ENCODE data around the gene ZNF141. TPM values are rescaled to one million over a fixed set of nuclear protein-coding genes. Genes with fewer than 3 reads are reported as not detected.
"Not testable (repeated sequence)": the region's sequence is repeated elsewhere in the genome, so short reads cannot be mapped to it uniquely, and the experiment has no call there.

The ZNF141 gene
- total RNA-seq (10 to 100 TPM in 2 of 9 donors, 1 to 10 TPM in 7; 3.3 to 12.5 (median 8.7) TPM), polyA plus RNA-seq (1 to 10 TPM; 2.6 to 3.0 TPM)
- long read RNA-seq, donor 1, partial matches to known transcripts = 1 of 3 reads
- long read RNA-seq, donor 1, other reads (novel, unspliced or antisense) = 0 of 3 reads
- long read RNA-seq, donor 2, transcript ZNF141-201 (4 exons, 2,970 nt) = major isoform, 8 of 18 reads
- long read RNA-seq, donor 2, partial matches to known transcripts = 1 of 18 reads
- long read RNA-seq, donor 2, other reads (novel, unspliced or antisense) = 6 of 18 reads
- long read RNA-seq, donor 3, partial matches to known transcripts = 0 of 5 reads
- long read RNA-seq, donor 3, other reads (novel, unspliced or antisense) = 2 of 5 reads

- DNase-seq (peak; percentile 95 to 98 (median 98)), ATAC-seq (peak; percentile 96 to 99 (median 96))
- TF ChIP-seq POLR2A (IDR thresholded peaks at IDR 0.05) = peak; percentile 70 to 79
- TF ChIP-seq CTCF (IDR thresholded peaks at IDR 0.05) = no peak
- Histone ChIP-seq H3K4me1 (peaks cover 0 to 30% (median 16%) of the 10 kb centered on the region in 12 donors), H3K4me3 (peak within 1 kb of the TSS; percentile 66 to 99 (median 93)), H3K36me3 (peaks cover 0 to 9% (median 0%) of the 10 kb centered on the region in 9 donors), H3K27ac (peak within 1 kb of the TSS; percentile 93 to 99 (median 95)), H3K27me3 (no peaks in the 10 kb centered on the region), H3K9me3 (peaks cover 0 to 35% (median 0%) of the 10 kb centered on the region in 12 donors)
- 0 to 1% (median 0%) methylated on average over 48 to 59 of the region's 59 CpGs for WGBS, 4 donors
- intact Hi-C loops (cut with DNase I) = loop anchor here in 5 of 10 donors (1.0 to 10.0 kb wide), 5 partner anchors 93 to 162 kb away; partner anchors contain the start of genes PIGG (in 2 of the 5) and ZNF721 (in 2 of the 5)
Measured at GRCh38 chr4:337143-337931, at the start of gene ZNF141. Gene ZNF141, plus strand, starts transcription at chr4:337814. Its CDS starts 170 bp downstream, at chr4:337984.

- intact Hi-C loops (cut with DNase I) = no loop called here
- DNase-seq (no peak), ATAC-seq (no peak)
- WGBS, 4 donors = 93 to 98% (median 97%) methylated on average over 2 of the region's 2 CpGs
- no peak overlapping the region for H3K27ac ChIP-seq
- peaks cover 0 to 89% (median 26%) of the 10 kb centered on the region in 12 donors for H3K9me3 ChIP-seq
- H3K4me3 ChIP-seq = no peak overlapping the region
- no peaks in the 10 kb centered on the region for H3K4me1 ChIP-seq
- H3K36me3 ChIP-seq = no peaks in the 10 kb centered on the region
- no peaks in the 10 kb centered on the region for H3K27me3 ChIP-seq
- TF ChIP-seq POLR2A (IDR thresholded peaks at IDR 0.05) = no peak
- no peak for TF ChIP-seq CTCF (IDR thresholded peaks at IDR 0.05)
Measured at GRCh38 chr4:288891-289290, 48.7 kb upstream of the ZNF141 start.

- WGBS, 4 donors = 94 to 97% (median 96%) methylated on average over 3 of the region's 3 CpGs
- Histone ChIP-seq H3K27ac (no peak overlapping the region), H3K4me3 (no peak overlapping the region), H3K9me3 (peaks cover 0 to 62% (median 5%) of the 10 kb centered on the region in 12 donors), H3K27me3 (no peaks in the 10 kb centered on the region), H3K36me3 (no peaks in the 10 kb centered on the region), H3K4me1 (no peaks in the 10 kb centered on the region)
- TF ChIP-seq POLR2A (IDR thresholded peaks at IDR 0.05) = no peak
- no peak for TF ChIP-seq CTCF (IDR thresholded peaks at IDR 0.05)
- DNase-seq = no peak
- intact Hi-C loops (cut with DNase I) = no loop called here
- ATAC-seq = no peak
Measured at GRCh38 chr4:294732-295131, 42.9 kb upstream of the ZNF141 start.

GRCh38 chr4:302381-302780 is 35.2 kb upstream of the ZNF141 start:
- peaks cover 0 to 13% (median 0%) of the 10 kb centered on the region in 12 donors for H3K4me1 ChIP-seq
- H3K27ac ChIP-seq = no peak overlapping the region
- no peaks in the 10 kb centered on the region for H3K36me3 ChIP-seq
- H3K27me3 ChIP-seq = peaks cover 0 to 26% (median 7%) of the 10 kb centered on the region in 9 donors
- no peak for TF ChIP-seq POLR2A (IDR thresholded peaks at IDR 0.05)
- no peak for TF ChIP-seq CTCF (IDR thresholded peaks at IDR 0.05)
- H3K9me3 ChIP-seq = peaks cover 0 to 28% (median 0%) of the 10 kb centered on the region in 12 donors
- intact Hi-C loops (cut with DNase I) = no loop called here
- no peak for ATAC-seq
- no peak for DNase-seq
- 92 to 95% (median 94%) methylated on average over 4 of the region's 4 CpGs for WGBS, 4 donors
- H3K4me3 ChIP-seq = no peak overlapping the region

GRCh38 chr4:304516-304915 is 33.1 kb upstream of the ZNF141 start:
- intact Hi-C loops (cut with DNase I) = not testable (repeated sequence)

More at GRCh38 chr4:304516-304915, 33.1 kb upstream of the ZNF141 start:
- not testable (repeated sequence) for ATAC-seq, H3K36me3 ChIP-seq, DNase-seq, H3K27ac ChIP-seq
- Histone ChIP-seq H3K4me1 (peaks cover 0 to 13% (median 0%) of the 10 kb centered on the region in 12 donors), H3K4me3 (peak overlapping the region in 11 of 12 donors; percentile 7 to 55 (median 51)), H3K9me3 (peaks cover 0 to 35% (median 0%) of the 10 kb centered on the region in 12 donors), H3K27me3 (peaks cover 0 to 26% (median 8%) of the 10 kb centered on the region in 9 donors)
- 6 to 17% (median 8%) methylated on average over 14 to 20 of the region's 20 CpGs for WGBS, 4 donors

Measured in heart left ventricle (tissue), 16 donors.